ENCODE data around the gene NUP210.
A peak's percentile ranks its signal among the peaks of the same experiment; 100 is the strongest.

Gene NUP210

GRCh38 chr3:13420831-13421765 is 976 bp upstream of the NUP210 start:
- Histone ChIP-seq H3K79me2 (ENCODE audit: insufficient read depth, low read depth) (peaks cover 35% of the 10 kb centered on the region), H3K27ac (peak overlapping the region; percentile 97), H3K4me3 (IDR thresholded peaks at IDR 0.05; ENCODE audit: insufficient read depth, low read depth, low read length) (peak overlapping the region; percentile 65), H4K20me1 (ENCODE audit: insufficient read depth) (peaks cover 11% of the 10 kb centered on the region; the same call in 1 of the 2 replicates), H3K36me3 (ENCODE audit: insufficient read depth) (no peaks in the 10 kb centered on the region), H3K9ac (peak overlapping the region; percentile 93), H3K4me1 (ENCODE audit: low read depth, poor library complexity, severe bottlenecking) (peaks cover 37% of the 10 kb centered on the region), H3K27me3 (ENCODE audit: insufficient read depth, low read depth) (no peaks in the 10 kb centered on the region), H2AFZ (ENCODE audit: low read depth) (peak overlapping the region; percentile 60), H3K4me2 (peak overlapping the region; percentile 84)
- TF ChIP-seq, protein P1, sequence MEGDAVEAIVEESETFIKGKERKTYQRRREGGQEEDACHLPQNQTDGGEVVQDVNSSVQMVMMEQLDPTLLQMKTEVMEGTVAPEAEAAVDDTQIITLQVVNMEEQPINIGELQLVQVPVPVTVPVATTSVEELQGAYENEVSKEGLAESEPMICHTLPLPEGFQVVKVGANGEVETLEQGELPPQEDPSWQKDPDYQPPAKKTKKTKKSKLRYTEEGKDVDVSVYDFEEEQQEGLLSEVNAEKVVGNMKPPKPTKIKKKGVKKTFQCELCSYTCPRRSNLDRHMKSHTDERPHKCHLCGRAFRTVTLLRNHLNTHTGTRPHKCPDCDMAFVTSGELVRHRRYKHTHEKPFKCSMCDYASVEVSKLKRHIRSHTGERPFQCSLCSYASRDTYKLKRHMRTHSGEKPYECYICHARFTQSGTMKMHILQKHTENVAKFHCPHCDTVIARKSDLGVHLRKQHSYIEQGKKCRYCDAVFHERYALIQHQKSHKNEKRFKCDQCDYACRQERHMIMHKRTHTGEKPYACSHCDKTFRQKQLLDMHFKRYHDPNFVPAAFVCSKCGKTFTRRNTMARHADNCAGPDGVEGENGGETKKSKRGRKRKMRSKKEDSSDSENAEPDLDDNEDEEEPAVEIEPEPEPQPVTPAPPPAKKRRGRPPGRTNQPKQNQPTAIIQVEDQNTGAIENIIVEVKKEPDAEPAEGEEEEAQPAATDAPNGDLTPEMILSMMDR (conservative IDR thresholded peaks at IDR 0.05; ENCODE audit: low read depth, low read length), result no peak

GRCh38 chr3:13419505-13420044 is 547 bp downstream of the NUP210 start:
- peaks cover 50% of the 10 kb centered on the region for H3K79me2 ChIP-seq (ENCODE audit: insufficient read depth, low read depth)
- H3K4me3 ChIP-seq (IDR thresholded peaks at IDR 0.05; ENCODE audit: insufficient read depth, low read depth, low read length), result no peak overlapping the region
- H3K27ac ChIP-seq, result peak overlapping the region; percentile 86
- H2AFZ ChIP-seq (ENCODE audit: low read depth), result no peak overlapping the region
- H3K9ac ChIP-seq, result peak overlapping the region; percentile 90
- TF ChIP-seq, protein P1 (conservative IDR thresholded peaks at IDR 0.05; ENCODE audit: low read depth, low read length), result no peak
- peak overlapping the region; percentile 44 for H3K4me2 ChIP-seq
- peaks cover 15% of the 10 kb centered on the region; the same call in 1 of the 2 replicates for H4K20me1 ChIP-seq (ENCODE audit: insufficient read depth)
- H3K36me3 ChIP-seq (ENCODE audit: insufficient read depth), result no peaks in the 10 kb centered on the region
- H3K4me1 ChIP-seq (ENCODE audit: low read depth, poor library complexity, severe bottlenecking), result peaks cover 52% of the 10 kb centered on the region
- H3K27me3 ChIP-seq (ENCODE audit: insufficient read depth, low read depth), result no peaks in the 10 kb centered on the region

- Histone ChIP-seq H2AFZ (ENCODE audit: low read depth) (no peak overlapping the region), H3K27me3 (ENCODE audit: insufficient read depth, low read depth) (no peaks in the 10 kb centered on the region), H3K4me1 (ENCODE audit: low read depth, poor library complexity, severe bottlenecking) (peaks cover 65% of the 10 kb centered on the region), H3K9ac (no peak overlapping the region), H3K27ac (no peak overlapping the region), H3K4me2 (peak overlapping the region; percentile 44; the same call in 1 of the 2 replicates), H3K36me3 (ENCODE audit: insufficient read depth) (no peaks in the 10 kb centered on the region), H3K4me3 (IDR thresholded peaks at IDR 0.05; ENCODE audit: insufficient read depth, low read depth, low read length) (no peak overlapping the region), H4K20me1 (ENCODE audit: insufficient read depth) (peaks cover 32% of the 10 kb centered on the region), H3K79me2 (ENCODE audit: insufficient read depth, low read depth) (peaks cover 72% of the 10 kb centered on the region)
- TF ChIP-seq, protein P1 (conservative IDR thresholded peaks at IDR 0.05; ENCODE audit: low read depth, low read length), result no peak
Measured at GRCh38 chr3:13417166-13417947, 2.8 kb downstream of the NUP210 start.

GRCh38 chr3:13415997-13416793 is 3.9 kb downstream of the NUP210 start:
- Histone ChIP-seq H3K4me3 (IDR thresholded peaks at IDR 0.05; ENCODE audit: insufficient read depth, low read depth, low read length) (no peak overlapping the region), H3K36me3 (ENCODE audit: insufficient read depth) (no peaks in the 10 kb centered on the region), H4K20me1 (ENCODE audit: insufficient read depth) (peaks cover 32% of the 10 kb centered on the region), H3K27me3 (ENCODE audit: insufficient read depth, low read depth) (no peaks in the 10 kb centered on the region), H3K27ac (no peak overlapping the region), H3K4me2 (peak overlapping the region; percentile 44; the same call in 1 of the 2 replicates), H3K4me1 (ENCODE audit: low read depth, poor library complexity, severe bottlenecking) (peaks cover 56% of the 10 kb centered on the region), H3K79me2 (ENCODE audit: insufficient read depth, low read depth) (peaks cover 82% of the 10 kb centered on the region), H2AFZ (ENCODE audit: low read depth) (no peak overlapping the region), H3K9ac (no peak overlapping the region)
- TF ChIP-seq, protein P1 (conservative IDR thresholded peaks at IDR 0.05; ENCODE audit: low read depth, low read length), result 0 out of 2 replicates have a peak, but pooled peaks have one; percentile 20
